Skin of body (tissue), 2 donors: ENCODE measurements around the gene CLMN. TPM values are rescaled to one million over a fixed set of nuclear protein-coding genes. Genes with fewer than 3 reads are reported as not detected.

Experiments
- DNase-seq: peaks from one replicate; lab custom pipeline; 2025; lab: John Stamatoyannopoulos, UW
- total RNA-seq: library from RNA; depleted of rRNA; stranded (reverse); fragments of >200 nt; gene quantifications from one replicate; pipeline ENCODE4 v1.2.3, GENCODE V29; 2014

CLMN gene
- total RNA-seq, 1 donor from 2014 or later: 13.6 TPM

DNA sequence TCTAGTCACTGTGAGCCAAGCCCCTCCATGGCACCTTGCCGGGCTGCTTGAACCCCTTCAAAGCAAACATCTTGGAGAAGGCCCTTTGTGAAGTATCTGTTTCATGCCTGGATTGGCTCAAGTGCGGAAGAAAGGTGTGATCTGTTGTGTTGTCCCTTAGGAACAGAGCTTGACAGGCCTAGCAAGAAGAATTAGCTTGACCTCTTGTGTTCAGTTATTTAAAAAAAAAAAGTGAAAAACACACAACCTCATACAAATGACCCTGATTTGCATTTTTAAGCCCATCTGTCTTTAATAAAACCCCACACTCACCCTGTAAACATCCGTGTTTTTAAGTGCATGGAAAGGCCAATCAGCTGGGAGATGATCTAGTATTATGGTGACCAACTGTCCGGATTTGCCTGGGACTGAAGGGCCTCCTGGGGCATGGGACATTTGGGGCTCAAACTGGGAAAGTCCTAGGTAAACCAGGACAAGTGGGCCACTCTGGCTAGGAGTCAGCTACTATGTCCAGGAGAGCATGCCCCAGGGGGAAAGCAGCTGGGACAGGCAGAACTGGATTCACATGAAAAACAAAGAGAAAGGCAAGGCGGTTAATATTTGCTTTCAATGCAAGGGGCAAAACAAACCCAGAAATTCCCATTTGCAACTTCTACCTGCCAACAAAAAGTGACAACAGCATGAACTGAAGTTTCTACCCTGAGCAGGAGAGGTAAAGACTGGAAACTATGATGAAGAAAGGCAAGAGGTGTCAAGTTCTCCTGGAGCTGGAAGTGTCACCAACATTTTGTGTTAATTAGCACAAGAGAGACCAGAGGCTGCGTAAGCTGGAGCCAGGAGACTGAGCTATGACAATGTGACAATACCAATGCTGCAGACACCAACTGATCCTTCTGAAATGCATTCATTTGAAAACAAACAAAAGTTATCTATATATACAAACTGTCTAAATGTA is 78.6 kb downstream of the CLMN start:
- DNase-seq: no peak

DNA sequence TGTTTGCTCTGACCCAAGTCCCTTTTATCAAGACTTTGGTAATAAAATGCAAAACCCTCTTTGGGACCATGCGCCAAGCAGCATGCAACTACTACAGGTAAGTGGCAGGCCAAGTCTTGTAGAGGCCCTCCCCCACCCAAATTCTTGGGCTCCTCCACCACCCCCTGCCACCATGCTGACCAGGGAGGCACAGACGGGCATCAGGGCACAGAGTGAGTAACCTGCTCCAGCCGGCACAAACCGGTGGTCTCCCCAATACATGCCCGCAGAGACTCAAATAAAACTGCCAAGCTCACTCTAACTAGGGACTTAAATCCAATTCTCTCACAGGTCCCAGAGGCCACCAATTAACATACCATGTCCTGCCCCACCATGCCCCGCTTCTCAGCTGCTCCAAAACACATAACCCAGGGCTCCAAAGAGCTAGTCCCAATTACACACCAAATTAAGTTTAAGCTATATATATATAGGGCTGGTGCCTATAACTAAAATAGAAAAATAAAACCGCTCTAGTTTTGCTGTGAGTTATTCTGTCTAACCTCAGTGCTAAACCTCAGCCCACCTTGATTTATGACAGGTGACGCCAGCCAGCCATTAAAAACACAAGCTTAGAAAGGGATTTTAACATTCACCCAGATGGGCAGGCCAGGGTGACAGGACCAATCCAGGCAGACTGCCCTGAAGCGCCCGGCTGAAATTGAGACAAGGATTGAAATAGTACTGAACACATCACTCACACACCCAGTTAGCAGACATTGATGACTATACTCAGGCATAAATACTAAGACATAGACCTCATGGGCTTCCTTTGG is 81.0 kb downstream of the CLMN start:
- DNase-seq: no peak

- DNase-seq: no peak
These were observed 81.8 kb downstream of the CLMN start for GRCh38 chr14:95237958-95238340.

DNA sequence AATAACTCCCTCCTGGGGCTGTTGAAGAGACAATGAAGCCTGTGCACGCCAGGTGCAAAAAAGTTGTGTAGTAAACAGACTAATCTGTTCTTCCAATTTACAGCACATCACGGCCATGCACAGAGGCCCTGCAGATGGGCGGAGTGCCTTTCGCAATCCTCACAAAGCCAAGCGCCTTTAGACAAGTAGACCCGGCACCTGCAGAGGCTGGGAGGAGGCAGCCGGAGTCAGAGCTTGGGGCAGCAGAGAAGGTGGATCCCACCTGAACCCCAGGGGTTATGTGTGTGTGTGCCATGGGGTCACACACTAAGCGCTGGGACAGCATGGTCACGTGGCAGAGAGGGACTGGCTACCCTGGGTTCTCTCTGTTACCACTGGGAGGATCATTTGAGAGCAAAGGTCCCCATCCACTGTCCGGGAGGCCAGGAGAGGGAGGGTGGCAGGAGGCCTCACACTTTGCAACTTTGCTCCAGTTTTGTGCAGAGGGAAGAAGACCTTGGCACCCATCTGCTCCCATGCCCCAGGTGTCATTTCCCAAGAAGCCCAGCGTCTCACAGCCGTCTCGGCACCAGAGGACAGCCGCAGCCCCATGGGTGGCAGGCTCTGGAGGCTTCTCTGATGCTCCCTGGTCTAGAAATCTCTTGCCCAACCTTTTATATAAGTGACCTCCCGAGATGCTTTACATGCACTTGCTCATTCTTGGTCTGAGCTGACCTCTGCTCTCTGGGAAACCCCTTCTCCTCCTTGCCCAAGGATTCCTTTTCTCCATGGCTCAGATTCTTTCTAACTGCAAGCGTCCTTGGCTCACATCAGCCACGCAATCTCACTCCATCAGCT is 82.4 kb downstream of the CLMN start:
- DNase-seq: no peak

DNA sequence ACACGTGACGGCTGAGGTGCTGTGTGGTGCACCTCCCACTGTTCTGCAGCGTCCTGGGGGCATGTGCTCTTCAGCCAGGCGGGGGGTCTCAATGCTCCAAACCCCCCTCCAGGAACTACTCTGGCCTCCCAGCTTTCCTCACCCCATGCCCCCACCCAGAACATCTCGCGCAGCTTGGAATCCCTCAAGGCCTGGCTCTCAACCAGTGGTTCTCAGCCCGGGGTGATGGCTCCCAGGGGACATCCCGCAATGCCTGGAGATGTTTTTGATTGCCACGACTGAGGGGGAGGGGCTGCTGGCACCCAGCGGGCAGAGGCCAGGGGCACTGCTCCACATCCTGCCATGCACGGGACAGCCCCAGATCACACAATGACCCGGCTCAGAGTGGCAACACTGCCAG is 83.5 kb downstream of the CLMN start:
- no peak for DNase-seq

- DNase-seq: no peak
These were observed 83.9 kb downstream of the CLMN start for GRCh38 chr14:95235767-95236166.

GRCh38 chr14:95235351-95235750 is 84.4 kb downstream of the CLMN start:
- DNase-seq: no peak

DNA sequence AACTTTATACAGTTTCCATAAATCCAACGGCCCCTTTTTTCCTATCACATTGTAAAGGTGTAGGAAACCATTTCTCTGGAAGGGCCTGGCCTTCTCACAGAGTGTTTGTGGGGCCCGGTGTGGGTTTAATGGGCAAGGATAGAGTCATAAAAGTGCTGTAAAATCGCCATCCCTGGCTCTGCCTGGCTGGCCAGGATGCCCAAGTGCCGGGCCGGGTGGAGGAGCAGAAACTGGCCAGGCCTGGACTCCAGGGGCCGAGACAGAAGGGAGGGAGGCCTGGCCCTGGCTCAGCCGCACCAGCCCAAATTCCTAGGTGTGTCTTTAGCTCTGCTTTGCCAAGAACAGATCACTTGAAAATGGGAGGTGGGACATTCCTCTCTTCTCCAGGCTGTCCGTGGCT is 85.3 kb downstream of the CLMN start:
- no peak for DNase-seq

- no peak for DNase-seq
These were observed 85.9 kb downstream of the CLMN start for GRCh38 chr14:95233702-95234241.

DNA sequence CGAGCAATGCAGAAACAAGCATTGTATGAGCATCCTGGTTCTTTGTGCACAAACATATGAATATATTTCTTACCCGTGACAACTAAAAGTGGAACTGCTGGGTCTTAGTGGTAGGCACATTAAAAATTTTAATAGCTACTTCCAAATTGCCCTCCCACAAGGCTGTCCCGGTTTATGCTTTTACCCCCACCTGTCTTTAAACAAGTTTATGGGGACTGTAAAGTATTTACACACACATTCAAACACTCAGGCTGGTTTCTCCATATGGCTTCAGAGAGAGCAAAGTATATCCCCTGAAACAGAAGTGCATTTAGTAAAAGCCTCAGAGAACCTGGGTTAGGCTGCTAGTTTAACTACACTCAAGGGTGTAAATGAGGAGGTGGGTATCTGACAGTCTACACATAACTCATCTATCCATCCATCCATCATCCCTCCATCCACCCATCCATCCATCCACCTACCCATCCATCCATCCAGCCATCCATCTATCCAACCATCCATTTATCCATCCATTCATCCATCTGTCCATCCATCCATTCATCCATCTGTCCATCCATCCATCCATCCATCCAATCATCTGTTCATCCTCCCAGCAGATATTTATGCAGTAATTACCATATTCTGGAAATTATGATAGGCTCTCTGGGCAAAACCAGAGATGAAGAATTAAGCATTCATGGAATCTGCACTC is 86.7 kb downstream of the CLMN start:
- DNase-seq: no peak

DNA sequence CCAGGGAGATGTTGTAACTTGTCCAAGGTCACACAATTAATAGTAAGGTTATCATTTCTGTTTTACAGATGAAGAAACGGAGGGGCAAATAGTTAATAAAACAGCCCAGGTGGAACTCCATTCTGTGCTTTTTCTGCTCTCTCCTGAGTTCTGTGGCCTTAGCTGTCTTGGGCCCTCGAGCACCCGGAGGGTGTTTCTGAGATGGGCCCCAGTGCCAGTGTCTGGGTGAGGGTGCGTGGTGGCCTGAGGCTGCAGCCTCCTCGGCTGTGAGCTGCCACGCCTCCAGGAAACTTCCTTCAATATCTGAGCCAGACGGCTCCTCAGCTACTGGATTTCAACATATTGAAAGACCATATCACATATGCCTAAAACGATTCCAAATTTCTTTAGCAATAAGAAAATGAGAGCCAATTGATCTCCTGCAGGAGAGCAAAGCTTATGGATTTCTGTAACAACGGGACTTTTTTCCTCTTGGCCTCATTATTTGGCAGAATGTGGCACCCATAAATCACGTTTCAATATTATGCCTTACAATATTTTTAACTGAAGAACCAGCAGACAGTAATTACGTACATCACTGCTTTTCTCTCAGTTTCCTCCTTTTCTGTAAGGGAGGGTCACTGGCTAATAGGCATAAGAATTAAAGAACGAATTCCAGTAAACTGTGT is 87.6 kb downstream of the CLMN start:
- peak; percentile 70 for DNase-seq

DNA sequence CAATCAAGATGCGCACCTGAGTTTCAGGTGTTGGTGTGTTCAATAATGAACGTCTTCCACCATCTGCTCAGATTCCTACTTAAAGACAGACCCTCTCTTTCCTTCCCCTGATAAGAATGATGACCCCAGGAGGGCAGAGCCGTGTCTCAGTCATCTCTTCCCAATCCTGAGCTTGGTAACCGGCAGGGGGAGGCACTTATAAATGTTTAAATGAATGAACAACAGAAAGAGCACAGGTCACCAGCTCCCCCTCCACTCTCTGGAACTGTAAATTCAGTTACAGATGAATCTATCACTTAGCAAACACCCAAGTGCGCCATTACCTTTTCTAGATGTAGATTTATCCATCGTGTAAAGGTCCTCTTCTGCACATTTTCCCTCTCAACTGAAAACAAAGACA is 90.0 kb downstream of the CLMN start:
- DNase-seq: no peak

DNA sequence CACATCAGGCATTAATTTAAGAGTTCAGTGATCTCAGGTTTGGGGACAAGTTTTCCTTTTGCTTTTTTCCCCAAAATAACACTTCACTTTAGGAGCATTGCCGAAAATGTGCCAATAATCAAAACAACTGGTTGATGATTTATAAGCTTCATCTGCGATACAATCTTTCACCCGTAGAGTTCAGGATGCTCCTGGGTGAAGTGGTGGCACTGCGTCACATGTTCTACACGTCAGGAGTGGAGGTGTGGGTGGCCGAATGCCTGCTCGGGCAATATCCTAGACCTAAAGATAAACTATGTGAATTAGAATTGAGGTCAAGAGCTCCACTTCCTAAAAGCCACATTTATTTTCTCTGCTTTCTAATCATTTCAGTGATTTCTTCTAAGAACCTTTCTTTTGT is 91.5 kb downstream of the CLMN start:
- no peak for DNase-seq

GRCh38 chr14:95227279-95227860 is 92.3 kb downstream of the CLMN start:
- DNase-seq: no peak

DNA sequence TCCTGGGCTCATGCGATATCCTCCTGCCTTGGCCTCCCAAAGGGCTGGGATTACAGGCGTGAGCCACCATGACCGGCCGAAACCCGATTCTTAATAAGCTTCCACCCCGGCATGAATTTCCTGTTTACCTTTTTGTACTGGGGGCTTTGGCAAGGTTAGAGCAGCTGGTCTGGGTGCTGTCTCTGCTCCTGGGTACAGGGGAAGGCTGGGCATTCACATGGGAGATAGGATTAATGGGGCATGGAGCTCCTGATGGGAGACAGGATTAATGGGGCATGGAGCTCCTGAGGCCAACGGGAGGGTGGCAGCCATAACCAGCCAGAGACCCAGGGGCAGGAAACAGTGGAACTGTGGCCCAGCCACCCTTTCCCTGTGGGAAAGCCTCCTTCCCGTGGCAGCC is 92.9 kb downstream of the CLMN start:
- DNase-seq: no peak

GRCh38 chr14:95225251-95225887 is 94.3 kb downstream of the CLMN start:
- DNase-seq: no peak

DNA sequence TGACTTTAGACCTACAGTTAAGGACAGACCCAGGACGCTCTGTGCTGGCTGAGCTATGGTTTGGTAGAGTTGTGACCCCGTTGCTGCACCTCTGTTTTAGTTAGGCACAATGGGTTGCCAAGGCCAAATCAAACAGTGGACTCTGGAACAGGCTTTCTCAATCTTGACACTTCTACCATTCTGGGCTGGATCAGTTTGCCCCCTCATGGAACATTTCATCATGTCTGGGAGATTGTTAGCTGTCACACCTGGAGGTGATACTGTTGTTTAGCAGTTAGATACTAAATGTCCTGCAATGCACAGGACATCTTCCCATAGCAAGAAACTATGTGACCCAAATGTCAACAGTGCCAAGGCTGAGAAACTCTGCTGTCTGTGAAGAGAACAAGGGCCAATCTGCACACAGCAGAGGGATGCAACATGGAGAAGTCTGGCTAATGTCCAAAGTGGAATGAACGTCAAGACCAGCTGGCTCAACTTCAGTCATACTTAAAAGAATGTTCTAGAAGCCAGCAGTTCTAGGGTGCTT is 96.8 kb downstream of the CLMN start:
- no peak for DNase-seq

- DNase-seq: no peak
These were observed 97.5 kb downstream of the CLMN start for GRCh38 chr14:95222151-95222631.

GRCh38 chr14:95221531-95221930 is 98.2 kb downstream of the CLMN start:
- DNase-seq: no peak
